GM18508 (cell line): Measurements from ENCODE around the gene BYSL.
"Not testable (repeated sequence)": the region's sequence is repeated elsewhere in the genome, so short reads cannot be mapped to it uniquely, and the experiment has no call there.

Experiments
- ATAC-seq: cut with Tn5 transposase; IDR thresholded peaks from one replicate; pipeline ENCODE4 v1.9.1; 2021; ENCODE audit warnings: moderate number of reproducible peaks; ENCODE audit not compliant: insufficient read depth, unreplicated experiment

BYSL gene

DNA sequence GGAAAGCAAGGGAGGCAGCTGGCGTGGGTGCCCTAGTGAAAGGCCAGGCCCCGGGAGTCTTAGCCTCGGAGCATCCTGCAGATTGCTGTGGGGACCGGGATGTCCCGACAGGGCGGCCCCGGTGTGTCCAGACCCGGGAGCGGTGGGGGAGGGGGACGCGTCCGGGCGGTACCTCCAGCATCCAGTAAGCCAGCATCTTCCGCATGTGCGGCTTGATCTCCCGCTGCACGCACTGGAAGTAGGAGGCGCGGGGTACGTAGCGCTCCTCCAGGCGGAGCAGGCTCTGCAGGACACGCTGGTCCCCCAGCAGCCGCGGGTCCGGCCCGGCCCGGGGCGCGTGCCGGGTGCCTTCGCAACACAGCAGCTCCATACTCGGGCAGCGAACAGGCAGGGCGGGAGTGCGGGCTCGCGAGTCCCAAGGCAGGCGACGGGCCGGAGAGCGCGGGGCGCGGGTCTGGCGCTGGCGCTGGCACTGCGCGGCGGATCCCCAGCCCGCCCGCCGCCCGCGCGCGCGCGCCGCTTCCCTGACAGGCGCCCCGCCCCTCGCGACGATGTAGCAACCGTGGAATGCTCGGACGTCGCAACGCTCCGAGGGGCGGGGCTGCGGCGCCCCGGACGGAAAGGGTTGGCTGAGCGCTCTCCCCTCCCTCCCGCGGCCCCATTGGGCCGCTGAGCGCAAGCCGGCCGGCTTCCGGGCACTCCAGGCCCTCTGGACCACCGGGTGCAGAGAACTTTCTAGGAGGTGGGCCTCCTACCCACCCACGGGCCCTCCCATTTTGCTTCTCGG is 20.2 kb downstream of the BYSL start, which contains the start of gene CCND3:
Gene CCND3, minus strand, starts transcription at position 529 of the 787 bp plus-strand sequence. Its CDS starts 159 bp downstream, at position 370.
- peak; percentile 51 for ATAC-seq

DNA sequence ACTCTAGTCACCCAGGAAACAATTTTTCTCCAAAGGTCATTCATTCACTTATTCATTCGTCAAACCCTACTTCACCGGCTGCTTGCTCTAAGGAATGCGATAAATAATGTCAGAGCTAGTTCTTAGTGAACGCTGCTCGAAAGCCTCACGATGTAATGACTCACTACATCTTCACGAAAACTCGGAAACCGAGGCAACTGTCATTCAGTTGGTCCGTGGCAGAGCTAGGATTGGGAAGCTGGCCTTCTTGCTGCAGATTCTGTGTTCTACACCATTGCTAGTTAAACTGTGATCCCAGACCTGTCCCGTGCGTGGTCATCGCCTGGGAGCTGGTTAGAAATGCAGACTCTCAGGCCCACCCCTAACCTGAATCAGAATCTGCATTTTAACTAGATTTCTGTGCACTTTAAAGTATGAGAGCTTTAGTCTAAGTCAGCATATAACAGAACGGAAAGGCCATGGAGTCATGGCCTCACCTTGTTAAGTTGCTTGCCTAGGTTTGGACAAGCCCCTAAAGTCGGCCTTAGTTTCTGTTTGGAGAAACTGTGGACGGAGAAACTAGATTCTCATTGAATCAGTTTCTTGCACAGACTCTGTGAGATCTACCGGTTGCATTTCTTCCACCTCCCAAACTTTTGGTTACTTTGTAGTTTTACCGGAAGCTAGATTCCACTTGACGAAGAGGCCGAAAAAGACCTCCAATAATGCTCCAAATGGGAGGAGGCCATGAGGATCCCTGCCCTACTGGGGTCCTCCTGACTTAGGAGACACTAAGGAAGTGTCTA is 21.0 kb downstream of the BYSL start:
- ATAC-seq: no peak

GRCh38 chr6:41942882-41943281 is 21.6 kb downstream of the BYSL start:
- ATAC-seq: not testable (repeated sequence)

DNA sequence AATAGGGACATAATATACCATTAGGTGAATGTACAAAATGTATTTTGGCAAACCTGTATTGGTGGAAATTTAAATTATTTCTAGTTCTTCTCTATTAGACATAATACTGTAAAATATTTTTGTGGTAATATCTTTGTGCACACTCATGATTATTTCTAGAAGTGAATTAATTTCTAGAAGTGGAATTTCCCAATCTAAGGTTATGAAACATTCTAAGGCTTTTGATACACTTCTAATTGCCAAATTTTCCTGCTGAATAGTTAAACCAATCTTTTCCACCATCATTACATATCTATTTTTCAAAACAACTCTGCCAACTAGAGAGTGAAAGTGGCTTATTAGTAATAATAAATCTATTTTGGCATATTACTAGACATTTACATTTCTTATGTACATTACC is 22.2 kb downstream of the BYSL start:
- ATAC-seq: no peak

DNA sequence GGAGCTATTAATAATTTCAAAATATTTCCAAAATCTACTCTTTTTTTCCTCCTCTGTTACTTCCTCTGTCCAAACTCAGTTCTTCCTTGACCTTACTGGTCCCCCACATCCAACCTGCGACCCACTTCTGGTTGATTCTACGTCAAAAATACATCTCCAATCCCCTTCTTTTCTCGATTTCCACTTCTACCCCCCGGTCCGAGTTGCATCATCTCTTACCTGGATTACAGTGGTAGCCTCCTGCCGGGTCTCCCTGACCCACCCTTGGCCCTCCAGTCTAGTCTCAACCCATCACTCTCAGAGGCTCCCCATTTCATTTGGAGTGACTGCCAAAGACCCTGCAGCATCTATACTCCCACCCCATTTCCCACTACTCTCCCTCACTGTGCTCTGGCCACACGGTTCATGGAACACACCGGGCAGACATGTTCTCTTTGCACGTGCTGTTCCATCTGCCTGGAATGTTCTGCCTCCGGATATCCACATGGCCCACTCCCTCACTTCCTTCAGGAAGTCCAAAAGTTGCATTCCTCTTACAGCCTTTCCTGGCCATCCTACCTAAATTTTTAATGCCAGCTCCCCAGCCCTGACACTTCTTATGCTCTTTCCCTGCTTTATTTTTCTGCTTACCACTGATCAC is 26.4 kb downstream of the BYSL start:
- no peak for ATAC-seq

DNA sequence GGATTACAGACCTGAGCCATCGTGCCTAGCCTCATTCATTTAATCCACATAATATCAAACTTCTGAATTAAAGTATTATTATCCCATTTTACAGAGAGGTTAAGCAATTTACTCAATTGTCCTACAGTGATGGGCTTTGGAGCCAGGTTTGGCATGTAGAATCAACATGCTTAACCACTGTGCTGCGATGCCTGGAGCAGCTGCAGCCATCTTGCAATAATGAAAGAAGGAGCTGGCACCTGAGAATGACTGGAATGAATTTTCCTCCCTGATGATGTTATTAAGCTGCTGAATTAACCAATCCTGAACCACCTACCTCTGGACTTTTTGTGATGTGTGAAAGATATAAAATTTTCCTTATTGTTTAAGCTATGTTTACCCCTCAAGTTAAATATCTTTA is 33.4 kb downstream of the BYSL start:
- ATAC-seq: no peak

- ATAC-seq: no peak
These were observed 34.1 kb downstream of the BYSL start for GRCh38 chr6:41955412-41955811.

GRCh38 chr6:41957117-41957516 is 35.8 kb downstream of the BYSL start:
- no peak for ATAC-seq

DNA sequence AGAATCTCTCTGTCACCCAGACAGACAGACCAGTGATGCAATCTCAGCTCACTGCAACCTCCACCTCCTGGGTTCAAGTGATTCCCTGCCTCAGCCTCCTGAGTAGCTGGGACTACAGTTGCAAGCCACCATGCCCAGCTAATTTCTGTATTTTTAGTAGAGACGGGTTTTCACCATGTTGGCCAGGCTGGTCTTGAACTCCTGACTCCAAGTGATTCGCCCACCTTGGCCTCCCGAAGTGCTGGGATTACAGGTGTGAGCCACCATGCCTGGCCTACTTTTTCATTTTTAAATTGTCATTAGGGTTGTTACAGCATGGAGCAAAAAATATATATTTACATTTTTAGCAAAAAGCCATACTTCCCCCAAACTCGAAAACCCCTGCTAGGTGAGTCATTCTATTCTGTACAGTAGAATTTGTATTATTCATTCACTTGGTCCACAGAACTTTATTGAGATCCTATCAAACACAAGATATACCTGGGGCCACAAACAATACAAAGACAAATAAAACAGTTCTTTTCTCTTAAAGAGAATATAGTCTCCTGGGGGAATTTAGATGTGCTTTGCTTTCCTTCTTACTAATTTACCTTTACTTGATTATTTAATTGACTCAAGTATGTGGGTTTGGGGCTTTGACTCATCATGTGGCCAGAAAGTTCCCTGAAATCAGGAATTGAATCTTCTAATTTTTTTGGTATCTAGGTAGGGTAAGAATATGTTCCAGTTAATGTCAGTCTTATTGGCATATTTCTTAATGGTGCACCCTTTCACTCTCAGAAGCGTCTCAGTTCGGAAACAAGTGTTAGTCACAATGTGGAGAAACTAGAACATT is 36.9 kb downstream of the BYSL start:
- ATAC-seq: no peak

DNA sequence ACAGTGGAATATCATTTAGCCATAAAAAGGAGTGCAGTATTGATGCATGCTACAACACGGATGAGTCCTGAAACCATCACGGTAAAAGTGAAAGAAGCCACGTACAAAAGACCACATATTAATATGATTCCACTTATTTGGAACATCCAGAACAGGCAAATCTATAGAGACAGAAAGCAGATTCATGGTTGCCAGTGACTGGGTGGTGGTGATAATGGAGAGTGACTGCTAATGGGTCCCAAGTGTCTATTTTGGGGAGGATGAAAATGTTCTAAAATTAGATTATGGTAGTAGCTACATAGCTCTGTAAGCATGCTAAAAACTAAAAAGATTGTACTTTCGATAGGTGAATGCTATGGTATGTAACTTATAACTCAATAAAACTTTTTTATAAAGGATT is 38.7 kb downstream of the BYSL start:
- ATAC-seq: no peak

- no peak for ATAC-seq
These were observed 42.1 kb downstream of the BYSL start for GRCh38 chr6:41963371-41963770.

GRCh38 chr6:41964201-41964887 is 43.0 kb downstream of the BYSL start:
- ATAC-seq: no peak

DNA sequence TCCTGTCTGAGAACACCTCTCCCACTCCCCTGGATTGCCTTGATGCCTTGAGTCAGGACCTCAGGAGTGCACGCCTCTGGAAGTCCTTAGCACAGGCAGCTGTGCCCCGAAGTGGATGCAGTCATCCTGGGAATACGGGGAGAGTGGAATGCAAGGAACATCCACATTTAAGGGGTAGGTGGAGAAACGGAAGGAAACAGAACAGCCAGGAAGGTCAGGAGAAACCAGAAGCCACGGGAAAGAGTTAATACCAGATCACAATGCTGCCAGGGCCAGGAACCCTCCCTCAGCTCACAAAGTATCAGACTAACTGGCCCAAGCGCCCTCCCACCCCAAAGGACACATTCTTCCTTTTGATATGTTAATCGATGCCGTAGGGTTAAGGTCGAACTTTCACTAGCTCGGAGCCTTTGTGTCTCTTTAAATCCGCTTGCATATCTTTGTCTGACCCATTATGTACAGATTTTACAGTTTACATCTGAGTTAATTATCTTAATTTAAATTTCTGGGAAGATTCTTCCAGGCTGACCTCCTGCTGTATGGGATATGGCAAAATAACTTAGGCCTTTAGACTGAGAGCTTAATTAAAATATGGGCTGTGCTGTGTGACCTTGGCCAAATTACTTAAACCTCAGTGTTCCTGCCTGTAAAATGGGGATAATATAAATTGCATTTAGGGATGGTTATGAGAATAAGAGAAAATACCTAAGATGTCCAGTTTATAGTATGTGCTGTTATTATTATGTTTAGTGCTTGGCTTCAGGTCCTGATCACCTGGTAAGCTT is 44.3 kb downstream of the BYSL start:
- ATAC-seq: no peak

DNA sequence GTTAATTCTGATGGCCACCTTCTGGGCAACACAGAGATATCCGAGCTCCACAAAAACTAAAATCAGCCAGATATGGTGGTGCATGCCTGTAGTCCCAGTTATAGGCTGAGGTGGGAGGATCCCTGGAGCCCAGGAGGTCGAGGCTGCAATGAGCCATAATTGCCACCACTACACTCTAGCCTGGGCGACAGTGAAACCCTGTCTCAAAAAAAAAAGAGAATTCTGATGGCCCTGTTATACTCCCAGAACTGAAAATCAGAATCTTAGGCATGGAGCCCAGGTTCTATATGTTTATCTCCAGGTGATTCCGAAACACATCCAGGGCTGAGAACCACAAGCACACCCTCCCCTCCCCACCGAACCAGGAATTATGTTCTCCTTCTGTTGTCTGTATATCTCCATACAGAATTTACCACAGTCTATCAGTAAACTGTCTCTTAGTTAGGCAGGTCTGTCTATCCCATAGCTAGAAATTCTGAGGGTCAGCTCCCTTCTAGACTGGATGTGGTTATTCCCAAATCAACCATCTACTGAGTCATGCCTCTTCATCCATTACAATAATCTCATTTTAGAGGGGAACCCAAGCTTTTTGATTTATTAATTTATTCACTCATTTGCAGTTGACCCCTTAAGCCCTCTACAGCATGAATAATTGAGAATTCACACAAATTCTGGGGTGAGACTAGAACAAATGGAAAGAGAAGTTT is 45.1 kb downstream of the BYSL start:
- no peak for ATAC-seq

- ATAC-seq: no peak
These were observed 45.6 kb downstream of the BYSL start for GRCh38 chr6:41966961-41967311.

- ATAC-seq: no peak
These were observed 46.3 kb downstream of the BYSL start for GRCh38 chr6:41967312-41968287.

DNA sequence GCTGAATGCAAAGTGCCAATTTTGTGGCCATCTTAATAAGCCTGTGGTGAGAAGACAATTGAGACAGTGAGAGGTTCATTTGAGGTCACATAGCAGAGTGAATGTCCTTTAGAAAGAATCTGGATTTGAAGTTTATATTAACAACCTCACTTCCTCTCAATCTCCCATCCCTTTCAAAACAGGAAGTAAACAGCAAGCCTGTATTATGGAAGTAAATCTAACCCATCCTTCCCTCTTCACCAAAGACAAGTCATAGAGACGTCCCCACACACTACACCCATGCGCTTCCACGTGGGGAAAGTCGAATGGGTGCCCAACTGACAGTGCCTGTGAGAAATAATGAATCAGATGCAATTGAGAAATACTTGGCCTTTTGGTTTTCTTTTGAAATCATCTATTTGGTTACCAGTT is 49.1 kb downstream of the BYSL start:
- no peak for ATAC-seq
